ENCODE results near the gene TUT1.

Gene TUT1

GRCh38 chr11:62539238-62539925 is 51.9 kb downstream of the TUT1 start:
- peak; percentile 52 for DNase-seq

- DNase-seq: no peak
Measured at GRCh38 chr11:62538470-62539237, 52.7 kb downstream of the TUT1 start.

- DNase-seq: no peak
Measured at GRCh38 chr11:62536301-62536957, 54.9 kb downstream of the TUT1 start.

- DNase-seq: no peak
Measured at GRCh38 chr11:62535802-62536201, 55.5 kb downstream of the TUT1 start.

GRCh38 chr11:62534779-62535545 is 56.4 kb downstream of the TUT1 start:
- DNase-seq: no peak

- DNase-seq: no peak
Measured at GRCh38 chr11:62532096-62532495, 59.2 kb downstream of the TUT1 start.

Measured in activated naive CD4-positive, alpha-beta T cell treated with anti-CD3 and anti-CD28 coated beads, Interleukin-2, amount 50 U/mL, for 16 hours (primary cell).